Testis (tissue), 2 donors: ENCODE data around the gene TACR1.
"Not testable (repeated sequence)": the region's sequence is repeated elsewhere in the genome, so short reads cannot be mapped to it uniquely, and the experiment has no call there.

ENCODE experiments used
- POLR2A ChIP-seq: fragments of 450-650 bp; IDR thresholded peaks from one replicate; pipeline ENCODE4 v1.6.1; 2017; ENCODE audit warnings: antibody characterized with exemption, mild to moderate bottlenecking, moderate library complexity
- TF ChIP-seq, protein P1 (sequence below), 3 experiments: fragments of 450-650 bp in 2 of 3; fragments of 200-600 bp in 1 of 3; sonication (generic) in 1 of 3; IDR thresholded peaks; one replicate each; pipeline ENCODE4 v1.5.1; 2016 to 2019; ENCODE audit warnings: antibody characterized with exemption in 3 of 3, mild to moderate bottlenecking in 2 of 3, moderate library complexity in 1 of 3

- not testable (repeated sequence) for TF ChIP-seq POLR2A
- TF ChIP-seq, protein P1, sequence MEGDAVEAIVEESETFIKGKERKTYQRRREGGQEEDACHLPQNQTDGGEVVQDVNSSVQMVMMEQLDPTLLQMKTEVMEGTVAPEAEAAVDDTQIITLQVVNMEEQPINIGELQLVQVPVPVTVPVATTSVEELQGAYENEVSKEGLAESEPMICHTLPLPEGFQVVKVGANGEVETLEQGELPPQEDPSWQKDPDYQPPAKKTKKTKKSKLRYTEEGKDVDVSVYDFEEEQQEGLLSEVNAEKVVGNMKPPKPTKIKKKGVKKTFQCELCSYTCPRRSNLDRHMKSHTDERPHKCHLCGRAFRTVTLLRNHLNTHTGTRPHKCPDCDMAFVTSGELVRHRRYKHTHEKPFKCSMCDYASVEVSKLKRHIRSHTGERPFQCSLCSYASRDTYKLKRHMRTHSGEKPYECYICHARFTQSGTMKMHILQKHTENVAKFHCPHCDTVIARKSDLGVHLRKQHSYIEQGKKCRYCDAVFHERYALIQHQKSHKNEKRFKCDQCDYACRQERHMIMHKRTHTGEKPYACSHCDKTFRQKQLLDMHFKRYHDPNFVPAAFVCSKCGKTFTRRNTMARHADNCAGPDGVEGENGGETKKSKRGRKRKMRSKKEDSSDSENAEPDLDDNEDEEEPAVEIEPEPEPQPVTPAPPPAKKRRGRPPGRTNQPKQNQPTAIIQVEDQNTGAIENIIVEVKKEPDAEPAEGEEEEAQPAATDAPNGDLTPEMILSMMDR (IDR thresholded peaks at IDR 0.05): not testable (repeated sequence)
Measured at GRCh38 chr2:75057150-75057549, 142.2 kb downstream of the TACR1 start.
